ENCODE results near the gene ZNF385C.

GRCh38 chr17:42077755-42078154 is 20.5 kb downstream of the ZNF385C start:
- no peak for TF ChIP-seq EZH2 (IDR thresholded peaks at IDR 0.05; ENCODE audit: low read length, missing control alignments)
- TF ChIP-seq CTCF (conservative IDR thresholded peaks at IDR 0.05 in 1 of 2, IDR thresholded peaks at IDR 0.05 in 1 of 2; ENCODE audit: low read depth in 1 of 2, low read length in 2 of 2) = no peak
